Measurements from ENCODE around the gene SCARB2. TPM values are rescaled to one million over a fixed set of nuclear protein-coding genes. Genes with fewer than 3 reads are reported as not detected.

The SCARB2 gene
- polyA plus RNA-seq, 1 donor (not counting 4 experiments of a cell fraction or from before 2014, with no cell fraction given): 72.2 TPM

- H2AFZ ChIP-seq (ENCODE audit: control insufficient read depth, low read length): no peak overlapping the region
- TF ChIP-seq EZH2 (IDR thresholded peaks at IDR 0.05; ENCODE audit: low read length): no peak
- TF ChIP-seq CTCF (optimal IDR thresholded peaks at IDR 0.05 in 1 of 3, IDR thresholded peaks at IDR 0.05 in 1 of 3, conservative IDR thresholded peaks at IDR 0.05 in 1 of 3; ENCODE audit: extremely low read depth in 1 of 3, insufficient read depth in 2 of 3, low read length in 3 of 3): no peak
- peaks cover 12 to 13% of the 10 kb centered on the region in 2 experiments for H3K36me3 ChIP-seq (ENCODE audit: control insufficient read depth in 2 of 2, extremely low read depth in 1 of 2, insufficient read depth in 2 of 2, low read length in 2 of 2)
- peak overlapping the region in 1 of 3 experiments; percentile 5 for H3K4me3 ChIP-seq (ENCODE audit: control insufficient read depth in 2 of 3, extremely low read depth in 1 of 3, insufficient read depth in 2 of 3, low read depth in 1 of 3, low read length in 3 of 3)
- peak; percentile 78 for FAIRE-seq
- no peaks in the 10 kb centered on the region for H3K27me3 ChIP-seq (ENCODE audit: control insufficient read depth, extremely low read depth, insufficient read depth, low read length)
- H3K79me2 ChIP-seq (ENCODE audit: control insufficient read depth, insufficient read depth, low read length): peaks cover 19% of the 10 kb centered on the region
- dilution Hi-C loops (cut with MboI; ENCODE audit: extremely low pct_ligation_motif_present, low sequenced_read_pairs): loop anchor here (25.0 kb wide), 1 partner anchor 318 kb away; no protein-coding TSS in a partner anchor
- H3K4me2 ChIP-seq (ENCODE audit: control insufficient read depth, extremely low read depth, insufficient read depth, low read depth, low read length): peak overlapping the region; percentile 65
- no peaks in the 10 kb centered on the region for H4K20me1 ChIP-seq (ENCODE audit: control insufficient read depth, extremely low read depth, insufficient read depth, low read length)
- no peaks in the 10 kb centered on the region for H3K9me3 ChIP-seq (ENCODE audit: control insufficient read depth, low read depth, low read length)
- peak overlapping the region; percentile 40 for H3K9ac ChIP-seq (ENCODE audit: control insufficient read depth, extremely low read depth, insufficient read depth, low read length)
- DNase-seq (ENCODE audit: low read depth, low spot score): peak; percentile 70
- H3K4me1 ChIP-seq (ENCODE audit: control insufficient read depth, extremely low read depth, insufficient read depth, low read length): peaks cover 27% of the 10 kb centered on the region
- H3K27ac ChIP-seq (ENCODE audit: control insufficient read depth, insufficient read depth, low read length): peak overlapping the region; percentile 85
- H3K9me1 ChIP-seq (ENCODE audit: control insufficient read depth, extremely low read depth, insufficient read depth, low read length): no peaks in the 10 kb centered on the region
Measured at GRCh38 chr4:76194325-76194724, 19.3 kb downstream of the SCARB2 start.

GRCh38 chr4:76192236-76192635, 21.4 kb downstream of the SCARB2 start:
- no peak for FAIRE-seq
- Histone ChIP-seq H3K4me3 (ENCODE audit: control insufficient read depth in 2 of 3, extremely low read depth in 1 of 3, insufficient read depth in 2 of 3, low read depth in 1 of 3, low read length in 3 of 3) (no peak overlapping the region), H3K4me1 (ENCODE audit: control insufficient read depth, extremely low read depth, insufficient read depth, low read length) (peaks cover 19% of the 10 kb centered on the region), H3K4me2 (ENCODE audit: control insufficient read depth, extremely low read depth, insufficient read depth, low read depth, low read length) (no peak overlapping the region), H3K27me3 (ENCODE audit: control insufficient read depth, extremely low read depth, insufficient read depth, low read length) (no peaks in the 10 kb centered on the region), H4K20me1 (ENCODE audit: control insufficient read depth, extremely low read depth, insufficient read depth, low read length) (no peaks in the 10 kb centered on the region), H2AFZ (ENCODE audit: control insufficient read depth, low read length) (no peak overlapping the region), H3K9me3 (ENCODE audit: control insufficient read depth, low read depth, low read length) (no peaks in the 10 kb centered on the region), H3K79me2 (ENCODE audit: control insufficient read depth, insufficient read depth, low read length) (peaks cover 15% of the 10 kb centered on the region), H3K36me3 (ENCODE audit: control insufficient read depth in 2 of 2, extremely low read depth in 1 of 2, insufficient read depth in 2 of 2, low read length in 2 of 2) (peaks cover 11 to 13% of the 10 kb centered on the region in 2 experiments), H3K9ac (ENCODE audit: control insufficient read depth, extremely low read depth, insufficient read depth, low read length) (no peak overlapping the region), H3K9me1 (ENCODE audit: control insufficient read depth, extremely low read depth, insufficient read depth, low read length) (no peaks in the 10 kb centered on the region), H3K27ac (ENCODE audit: control insufficient read depth, insufficient read depth, low read length) (no peak overlapping the region)
- DNase-seq (ENCODE audit: low read depth, low spot score): no peak
- dilution Hi-C loops (cut with MboI; ENCODE audit: extremely low pct_ligation_motif_present, low sequenced_read_pairs): loop anchor here (25.0 kb wide), 1 partner anchor 320 kb away; no protein-coding TSS in a partner anchor
- TF ChIP-seq CTCF (optimal IDR thresholded peaks at IDR 0.05 in 1 of 3, IDR thresholded peaks at IDR 0.05 in 1 of 3, conservative IDR thresholded peaks at IDR 0.05 in 1 of 3; ENCODE audit: extremely low read depth in 1 of 3, insufficient read depth in 2 of 3, low read length in 3 of 3) (no peak), EZH2 (IDR thresholded peaks at IDR 0.05; ENCODE audit: low read length) (no peak)

Data from keratinocyte (primary cell).